Measurements from ENCODE around the gene TSHR. TPM values are rescaled to one million over a fixed set of nuclear protein-coding genes. Genes with fewer than 3 reads are reported as not detected.
"Not testable (repeated sequence)": the region's sequence is repeated elsewhere in the genome, so short reads cannot be mapped to it uniquely, and the experiment has no call there.

The TSHR gene
- total RNA-seq, 1 donor from 2014 or later = not detected

- H3K4me3 Mint-ChIP-seq = no peak overlapping the region
- no peak overlapping the region for H3K27ac Mint-ChIP-seq
- intact Hi-C loops (cut with micrococcal nuclease) = no loop called here
- POLR2A ChIA-PET = no interaction called here
- ATAC-seq (ENCODE audit: low read depth) = no peak
- H3K9me3 Mint-ChIP-seq = no peaks in the 10 kb centered on the region
- CTCF ChIA-PET = no interaction called here
- no peaks in the 10 kb centered on the region for H3K36me3 Mint-ChIP-seq (ENCODE audit: low read depth)
- H3K27me3 Mint-ChIP-seq = peaks cover 3% of the 10 kb centered on the region
- TF ChIP-seq CTCF (IDR thresholded peaks at IDR 0.05) = no peak
- H3K4me1 Mint-ChIP-seq = peaks cover 31% of the 10 kb centered on the region
- no peak for DNase-seq
Observed at GRCh38 chr14:80946797-80947196, 8.6 kb upstream of the TSHR start.

- no peaks in the 10 kb centered on the region for H3K9me3 Mint-ChIP-seq
- peaks cover 20% of the 10 kb centered on the region for H3K4me1 Mint-ChIP-seq
- ChIA-PET CTCF (no interaction called here), POLR2A (no interaction called here)
- no peak for ATAC-seq (ENCODE audit: low read depth)
- no peak for TF ChIP-seq CTCF (IDR thresholded peaks at IDR 0.05)
- H3K4me3 Mint-ChIP-seq = no peak overlapping the region
- H3K27ac Mint-ChIP-seq = no peak overlapping the region
- H3K36me3 Mint-ChIP-seq (ENCODE audit: low read depth) = no peaks in the 10 kb centered on the region
- peaks cover 3% of the 10 kb centered on the region for H3K27me3 Mint-ChIP-seq
- intact Hi-C loops (cut with micrococcal nuclease) = no loop called here
- no peak for DNase-seq
Observed at GRCh38 chr14:80948291-80948690, 7.1 kb upstream of the TSHR start.

- POLR2A ChIA-PET = no interaction called here
Observed at GRCh38 chr14:80951491-80951890, 3.9 kb upstream of the TSHR start.

GRCh38 chr14:80953211-80953610, 2.2 kb upstream of the TSHR start:
- CTCF ChIA-PET = interaction anchor here (1.0 to 9.3 kb wide), 2 partner anchors 35 to 218 kb away, joined by 3 to 150 read pairs; no protein-coding TSS in a partner anchor
- H3K36me3 Mint-ChIP-seq (ENCODE audit: low read depth); ATAC-seq (ENCODE audit: low read depth); H3K9me3 Mint-ChIP-seq; H3K27me3 Mint-ChIP-seq; POLR2A ChIA-PET; H3K27ac Mint-ChIP-seq; intact Hi-C loops (cut with micrococcal nuclease); DNase-seq; H3K4me3 Mint-ChIP-seq: not testable (repeated sequence)
- peaks cover 33% of the 10 kb centered on the region for H3K4me1 Mint-ChIP-seq

More at GRCh38 chr14:80951491-80951890, 3.9 kb upstream of the TSHR start:
- Mint-ChIP-seq H3K4me1 (peaks cover 27% of the 10 kb centered on the region), H3K4me3 (no peak overlapping the region), H3K27me3 (peaks cover 9% of the 10 kb centered on the region), H3K27ac (no peak overlapping the region), H3K9me3 (no peaks in the 10 kb centered on the region), H3K36me3 (ENCODE audit: low read depth) (no peaks in the 10 kb centered on the region)
- CTCF ChIA-PET = no interaction called here
- TF ChIP-seq CTCF (IDR thresholded peaks at IDR 0.05) = no peak
- intact Hi-C loops (cut with micrococcal nuclease) = no loop called here
- ATAC-seq (ENCODE audit: low read depth) (no peak), DNase-seq (no peak)

GRCh38 chr14:80954687-80955299, 628 bp upstream of the TSHR start:
- POLR2A ChIA-PET = interaction anchor here (0.9 to 2.0 kb wide), 4 partner anchors 13 to 266 kb away, joined by 3 to 7 read pairs (median 4); partner anchors contain the start of gene GTF2A1
- no peak for TF ChIP-seq CTCF (IDR thresholded peaks at IDR 0.05)
- CTCF ChIA-PET = interaction anchor here (0.8 to 9.3 kb wide), 7 partner anchors 12 to 498 kb away, joined by 3 to 150 read pairs (median 4); no protein-coding TSS in a partner anchor
- Mint-ChIP-seq H3K4me1 (peaks cover 48% of the 10 kb centered on the region), H3K27me3 (peaks cover 9% of the 10 kb centered on the region), H3K36me3 (ENCODE audit: low read depth) (no peaks in the 10 kb centered on the region), H3K27ac (peak overlapping the region; percentile 36), H3K9me3 (no peaks in the 10 kb centered on the region), H3K4me3 (peak overlapping the region; percentile 84)
- DNase-seq = peak; percentile 56
- peak; percentile 57 for ATAC-seq (ENCODE audit: low read depth)
- intact Hi-C loops (cut with micrococcal nuclease) = loop anchor here (1.0 to 5.0 kb wide), 7 partner anchors 13 to 578 kb away; partner anchors contain the start of genes CEP128 and SEL1L
